H1 (cell line): ENCODE data around the gene EED. TPM values are rescaled to one million over a fixed set of nuclear protein-coding genes. Genes with fewer than 3 reads are reported as not detected.

Experiments used
- CTCF ChIA-PET: fragments of 300-600 bp; sonication (Branson Sonifier 250); formaldehyde crosslinking; loops from one replicate; lab custom pipeline; 2021; ENCODE audit not compliant: partially characterized antibody; lab: Charles Lee
- POLR2A ChIA-PET: fragments of 300-600 bp; sonication (Branson Sonifier 250); formaldehyde crosslinking; loops from one replicate; lab custom pipeline; 2021; ENCODE audit warnings: inconsistent platforms; ENCODE audit not compliant: partially characterized antibody; lab: Charles Lee
- DNase-seq, 2 experiments: peaks; one replicate each; pipeline versions ENCODE4 v3.0.0 to v3.0.0-alpha.2; 2010 to 2022; ENCODE audit warnings: low spot score in 2 of 2, low read depth in 1 of 2, mixed read lengths in 1 of 2
- FAIRE-seq: peaks from 2 replicates; lab custom pipeline; 2011; peaks lifted over from hg19 to GRCh38; lab: Jason Lieb, UNC
- H2AFZ ChIP-seq: 2 replicates; pipeline ENCODE4 v1.8.1; 2012; ENCODE audit warnings: low read length, inconsistent platforms
- H2AK5ac ChIP-seq: 2 replicates; pipeline ENCODE4 v1.6.1; 2013; ENCODE audit warnings: low read depth, low read length
- H2BK120ac ChIP-seq: replicated peaks from 2 replicates; pipeline ENCODE3; 2013; ENCODE audit warnings: low read depth, low read length, inconsistent platforms
- H2BK12ac ChIP-seq: 2 replicates; pipeline ENCODE4 v1.6.1; 2013; ENCODE audit warnings: low read depth, low read length
- H2BK15ac ChIP-seq: 2 replicates; pipeline ENCODE4 v1.6.1; 2013; ENCODE audit warnings: low read length
- H2BK20ac ChIP-seq: 2 replicates; pipeline ENCODE4 v1.6.1; 2013; ENCODE audit warnings: low read length
- H2BK5ac ChIP-seq: 2 replicates; pipeline ENCODE4 v1.6.1; 2013; ENCODE audit warnings: low read depth, low read length
- H3K14ac ChIP-seq: 2 replicates; pipeline ENCODE4 v1.6.1; 2013; ENCODE audit warnings: inconsistent platforms; ENCODE audit not compliant: insufficient read length
- H3K18ac ChIP-seq: 2 replicates; pipeline ENCODE4 v1.6.1; 2013; ENCODE audit warnings: low read length; ENCODE audit errors: extremely low read depth
- H3K23ac ChIP-seq: 2 replicates; pipeline ENCODE4 v1.6.1; 2013; ENCODE audit warnings: inconsistent platforms; ENCODE audit not compliant: insufficient read length
- H3K23me2 ChIP-seq: 2 replicates; pipeline ENCODE4 v1.6.1; 2013; ENCODE audit warnings: low read depth, low read length
- H3K27ac ChIP-seq: 2 replicates; pipeline ENCODE4 v1.6.1; 2011; ENCODE audit warnings: low read depth, low read length, inconsistent platforms
- H3K27me3 ChIP-seq, 4 experiments: replicated peaks in 1 of 4; 1 replicate in 1 of 4; 2 replicates in 3 of 4; pipeline versions ENCODE4 v1.6.1 to v1.8.1; 2011 to 2013; ENCODE audit warnings: low read length in 3 of 4, mild to moderate bottlenecking in 3 of 4, inconsistent platforms in 2 of 4, mixed read lengths in 2 of 4, moderate library complexity in 1 of 4; ENCODE audit not compliant: control insufficient read depth in 3 of 4, insufficient read depth in 3 of 4; ENCODE audit errors: extremely low read depth in 1 of 4
- H3K36me3 ChIP-seq, 4 experiments: 2 replicates each; pipeline versions ENCODE4 v1.6.1 to v1.8.1; 2011 to 2013; ENCODE audit warnings: mild to moderate bottlenecking in 4 of 4, low read length in 3 of 4, moderate library complexity in 2 of 4, control low read depth in 1 of 4, inconsistent platforms in 1 of 4; ENCODE audit not compliant: insufficient read depth in 4 of 4, control insufficient read depth in 2 of 4
- H3K4ac ChIP-seq: replicated peaks from 2 replicates; pipeline ENCODE3; 2013; ENCODE audit warnings: low read length, low read depth, mixed read lengths, inconsistent platforms; ENCODE audit not compliant: insufficient read length
- H3K4me1 ChIP-seq, 4 experiments: replicated peaks in 1 of 4; 1 replicate in 1 of 4; 2 replicates in 3 of 4; pipeline versions ENCODE4 v1.6.1 to v1.8.1; 2011 to 2013; ENCODE audit warnings: low read length in 3 of 4, inconsistent platforms in 2 of 4, mixed read lengths in 1 of 4; ENCODE audit not compliant: insufficient read depth in 4 of 4, control insufficient read depth in 3 of 4
- H3K4me2 ChIP-seq, 2 experiments: 2 replicates each; pipeline versions ENCODE4 v1.6.1 to v1.8.1; 2011 to 2013; ENCODE audit warnings: low read depth in 2 of 2, low read length in 2 of 2, control low read depth in 1 of 2, inconsistent platforms in 1 of 2, mild to moderate bottlenecking in 1 of 2; ENCODE audit not compliant: insufficient read depth in 1 of 2
- H3K4me3 ChIP-seq, 4 experiments: fragments of 200-600, 300-600 bp in 1 of 4; sonication (generic), shearing (Covaris generic), sonication (Bioruptor Twin) in 1 of 4; 2 replicates each; pipeline versions ENCODE4 v1.5.1 to v1.8.1; 2011 to 2016; ENCODE audit warnings: low read length in 4 of 4, low read depth in 3 of 4, control low read depth in 2 of 4, inconsistent platforms in 2 of 4, mild to moderate bottlenecking in 2 of 4, mixed read lengths in 1 of 4, moderate library complexity in 1 of 4; ENCODE audit not compliant: insufficient read depth in 2 of 4; ENCODE audit errors: extremely low read depth in 1 of 4
- H3K56ac ChIP-seq: replicated peaks from 2 replicates; pipeline ENCODE3; 2013; ENCODE audit warnings: low read depth, mild to moderate bottlenecking, mixed read lengths, low read length, inconsistent platforms; ENCODE audit not compliant: insufficient read length
- H3K79me1 ChIP-seq: 2 replicates; pipeline ENCODE4 v1.6.1; 2013; ENCODE audit warnings: low read depth, low read length, control low read depth
- H3K79me2 ChIP-seq, 2 experiments: 2 replicates each; pipeline versions ENCODE4 v1.6.1 to v1.8.1; 2012 to 2013; ENCODE audit warnings: low read length in 2 of 2, mild to moderate bottlenecking in 2 of 2, inconsistent platforms in 1 of 2; ENCODE audit not compliant: insufficient read depth in 2 of 2, control insufficient read depth in 1 of 2
- H3K9ac ChIP-seq, 4 experiments: replicated peaks in 1 of 4; 1 replicate in 1 of 4; 2 replicates in 3 of 4; pipeline versions ENCODE4 v1.6.1 to v1.8.1; 2011 to 2013; ENCODE audit warnings: low read depth in 3 of 4, low read length in 3 of 4, control low read depth in 2 of 4, mild to moderate bottlenecking in 2 of 4, moderate library complexity in 2 of 4, inconsistent platforms in 1 of 4; ENCODE audit errors: extremely low read depth in 1 of 4
- H3K9me3 ChIP-seq, 2 experiments: 2 replicates each; pipeline versions ENCODE4 v1.6.1 to v1.8.1; 2012 to 2013; ENCODE audit warnings: mild to moderate bottlenecking in 2 of 2, moderate library complexity in 2 of 2, control low read depth in 1 of 2, inconsistent platforms in 1 of 2, low read depth in 1 of 2, low read length in 1 of 2, mixed read lengths in 1 of 2; ENCODE audit not compliant: insufficient read depth in 2 of 2
- H4K20me1 ChIP-seq, 2 experiments: replicated peaks in 1 of 2; 2 replicates each; pipeline versions ENCODE3 to v1.8.1; 2011 to 2013; ENCODE audit warnings: inconsistent platforms in 2 of 2, low read length in 2 of 2, mild to moderate bottlenecking in 1 of 2; ENCODE audit not compliant: insufficient read depth in 2 of 2, control insufficient read depth in 1 of 2
- H4K5ac ChIP-seq: 2 replicates; pipeline ENCODE4 v1.6.1; 2013; ENCODE audit warnings: low read length, low read depth, mixed read lengths, inconsistent platforms; ENCODE audit not compliant: insufficient read length
- H4K8ac ChIP-seq: 2 replicates; pipeline ENCODE4 v1.8.0; 2013; ENCODE audit warnings: mild to moderate bottlenecking, moderate library complexity, low read length, inconsistent platforms; ENCODE audit not compliant: insufficient read depth; ENCODE audit errors: extremely low read depth
- H4K91ac ChIP-seq: replicated peaks from 2 replicates; pipeline ENCODE3; 2013; ENCODE audit warnings: low read length, mixed read lengths, inconsistent platforms; ENCODE audit not compliant: insufficient read length
- ATF2 ChIP-seq: IDR thresholded peaks from 2 replicates; pipeline ENCODE4 v1.6.1; 2012; ENCODE audit warnings: low read length, inconsistent platforms
- ATF3 ChIP-seq: IDR thresholded peaks from 2 replicates; pipeline ENCODE4 v1.6.1; 2011; ENCODE audit warnings: low read depth, mild to moderate bottlenecking, low read length; ENCODE audit not compliant: insufficient read depth
- BACH1 ChIP-seq: IDR thresholded peaks from 2 replicates; pipeline ENCODE4 v1.6.1; 2012; ENCODE audit warnings: low read length, improper control_type of control experiment
- EP300 ChIP-seq, 2 experiments: IDR thresholded peaks; 1 replicate in 1 of 2; 2 replicates in 1 of 2; pipeline ENCODE4 v1.6.1; 2011 to 2012; ENCODE audit warnings: low read depth in 2 of 2, low read length in 2 of 2, mild to moderate bottlenecking in 2 of 2, borderline replicate concordance in 1 of 2, inconsistent platforms in 1 of 2, moderate library complexity in 1 of 2
- EZH2 ChIP-seq: fragments of 200-600 bp; sonication (generic); IDR thresholded peaks from 2 replicates; pipeline ENCODE4 v1.7.1; 2012; ENCODE audit warnings: low read depth, mild to moderate bottlenecking, moderate library complexity, low read length, inconsistent platforms; ENCODE audit not compliant: severe bottlenecking
- FOSL1 ChIP-seq: IDR thresholded peaks from 2 replicates; pipeline ENCODE4 v1.6.1; 2011; ENCODE audit warnings: mild to moderate bottlenecking, low read depth, low read length, moderate library complexity; ENCODE audit not compliant: insufficient read depth
- HDAC6 ChIP-seq: IDR thresholded peaks from one replicate; pipeline ENCODE4 v1.7.1; 2012; ENCODE audit warnings: low read depth, mild to moderate bottlenecking, inconsistent platforms, low read length, moderate library complexity
- KDM4A ChIP-seq: IDR thresholded peaks from one replicate; pipeline ENCODE4 v1.7.1; 2012; ENCODE audit warnings: low read depth, mild to moderate bottlenecking, moderate library complexity, low read length, inconsistent platforms; ENCODE audit not compliant: severe bottlenecking
- RFX5 ChIP-seq: IDR thresholded peaks from 2 replicates; pipeline ENCODE4 v1.6.1; 2011; ENCODE audit warnings: low read depth, low read length, improper control_type of control experiment, borderline replicate concordance
- SP2 ChIP-seq: IDR thresholded peaks from 2 replicates; pipeline ENCODE4 v1.6.1; 2012; ENCODE audit warnings: mild to moderate bottlenecking, low read length, inconsistent platforms
- SP4 ChIP-seq: IDR thresholded peaks from 2 replicates; pipeline ENCODE4 v1.6.1; 2012; ENCODE audit warnings: low read length, inconsistent platforms
- SRF ChIP-seq: IDR thresholded peaks from 2 replicates; pipeline ENCODE4 v1.6.1; 2011; ENCODE audit warnings: mild to moderate bottlenecking, low read depth, low read length, moderate library complexity
- WGBS, 2 experiments: shearing (Covaris generic) in 1 of 2; methylation state at CpG; one replicate each; pipeline versions ENCODE4 v1.1.6 to v1.1.7; 2013 to 2015; ENCODE audit warnings: low lambda C conversion rate in 2 of 2, mixed read lengths in 2 of 2, inconsistent platforms in 1 of 2, low coverage in 1 of 2, missing lambda C conversion rate in 1 of 2; ENCODE audit not compliant: insufficient replicate concordance in 2 of 2, insufficient coverage in 1 of 2, insufficient read length in 1 of 2; ENCODE audit errors: extremely low coverage in 1 of 2, missing lambda C conversion rate in 1 of 2; 5-methylcytosine and 5-hydroxymethylcytosine counted together
- polyA plus RNA-seq, 7 experiments: library from polyadenylated mRNA; depleted of rRNA in 3 of 7; stranded (reverse) in 5 of 7; unstranded in 2 of 7; fragments of >200 nt in 5 of 7; fragments of 200-250 nt in 2 of 7; gene quantifications; 1 replicate in 5 of 7; 2 replicates in 1 of 7; 4 replicates in 1 of 7; pipeline versions ENCODE4 v1.2.1 to v1.2.3, GENCODE V29; 2011 to 2013; ENCODE audit warnings: missing spikeins in 2 of 7, mixed read lengths in 2 of 7
- total RNA-seq: library from RNA; stranded (reverse); fragmentation: NEBNext Ultra II Directional; extraction: Animal tissue kit (Norgen Biotek cat#: 25700); gene quantifications from 2 replicates; pipeline ENCODE4 v1.2.1, GENCODE V29; 2021

EED gene
- total and polyA plus RNA-seq, 2 of the 8 experiments (the other 6 are each of a cell fraction or from before 2014, with no cell fraction given) = 12.6 to 26.9 TPM

- H4K20me1 ChIP-seq = peaks cover 0 to 2% of the 10 kb centered on the region in 2 experiments
- 95% methylated on average over 1 of the region's 1 CpG; no CpG with 5 or more reads in 1 of the 2 experiments for WGBS, 2 experiments
- no peak overlapping the region for H2BK12ac ChIP-seq
- H3K23me2 ChIP-seq = no peaks in the 10 kb centered on the region
- peaks cover 3 to 26% (median 6%) of the 10 kb centered on the region in 4 experiments; a peak in 5 of 8 replicates for H3K36me3 ChIP-seq
- no peak overlapping the region for H3K56ac ChIP-seq
- H3K14ac ChIP-seq = no peak overlapping the region
- CTCF ChIA-PET = no interaction called here
- H3K4me3 ChIP-seq = no peak overlapping the region
- H3K79me1 ChIP-seq = no peaks in the 10 kb centered on the region; the same call in 1 of the 2 replicates
- no peaks in the 10 kb centered on the region for H3K9me3 ChIP-seq
- DNase-seq = no peak
- POLR2A ChIA-PET = interaction anchor here (2.0 kb wide), 1 partner anchor 10 kb away, joined by 7 read pairs; no protein-coding TSS in a partner anchor
- H3K4me2 ChIP-seq = no peak overlapping the region
- no peak overlapping the region for H4K5ac ChIP-seq
- no peak overlapping the region for H2BK20ac ChIP-seq
- H4K91ac ChIP-seq = no peak overlapping the region
- H3K27me3 ChIP-seq = no peaks in the 10 kb centered on the region
- H2BK5ac ChIP-seq = no peak overlapping the region
- H3K18ac ChIP-seq = no peak overlapping the region
- no peak overlapping the region for H4K8ac ChIP-seq
- H2AK5ac ChIP-seq = no peak overlapping the region
- no peaks in the 10 kb centered on the region for H3K4me1 ChIP-seq
- no peak for FAIRE-seq
- H3K27ac ChIP-seq = no peak overlapping the region
- H2BK15ac ChIP-seq = no peak overlapping the region
- H3K4ac ChIP-seq = no peak overlapping the region
- no peak overlapping the region for H3K23ac ChIP-seq
- H2AFZ ChIP-seq = no peak overlapping the region
- no peak overlapping the region for H2BK120ac ChIP-seq
- H3K9ac ChIP-seq = no peak overlapping the region
- peaks cover 0 to 35% of the 10 kb centered on the region in 2 experiments; a peak in 3 of 4 replicates for H3K79me2 ChIP-seq
- TF ChIP-seq RFX5 = no peak
- TF ChIP-seq SRF = no peak
- TF ChIP-seq BACH1 = no peak
- TF ChIP-seq FOSL1 = no peak
- no peak for TF ChIP-seq HDAC6
- TF ChIP-seq KDM4A = no peak
- TF ChIP-seq ATF3 = no peak
- no peak for TF ChIP-seq ATF2
- no peak for TF ChIP-seq SP4
- no peak for TF ChIP-seq EP300 (IDR thresholded peaks at IDR 0.05; ENCODE audit: borderline replicate concordance in 1 of 2, low read depth in 2 of 2, low read length in 2 of 2)
- TF ChIP-seq EZH2 = no peak
- no peak for TF ChIP-seq SP2
Measured at GRCh38 chr11:86255896-86256295, 11.3 kb downstream of the EED start.
